GM10266 (cell line): Measurements from ENCODE around the gene WAPL.
"Not testable (repeated sequence)": the region's sequence is repeated elsewhere in the genome, so short reads cannot be mapped to it uniquely, and the experiment has no call there.

ENCODE experiments used
- DNase-seq: peaks from one replicate; pipeline ENCODE4 v3.0.0; 2012; ENCODE audit errors: extremely low spot score
- CTCF ChIP-seq: IDR thresholded peaks from 2 replicates; pipeline ENCODE4 v1.5.1; 2012; ENCODE audit warnings: mild to moderate bottlenecking, low read depth; ENCODE audit not compliant: control insufficient read depth, insufficient read depth; ENCODE audit errors: missing control alignments

WAPL gene

DNA sequence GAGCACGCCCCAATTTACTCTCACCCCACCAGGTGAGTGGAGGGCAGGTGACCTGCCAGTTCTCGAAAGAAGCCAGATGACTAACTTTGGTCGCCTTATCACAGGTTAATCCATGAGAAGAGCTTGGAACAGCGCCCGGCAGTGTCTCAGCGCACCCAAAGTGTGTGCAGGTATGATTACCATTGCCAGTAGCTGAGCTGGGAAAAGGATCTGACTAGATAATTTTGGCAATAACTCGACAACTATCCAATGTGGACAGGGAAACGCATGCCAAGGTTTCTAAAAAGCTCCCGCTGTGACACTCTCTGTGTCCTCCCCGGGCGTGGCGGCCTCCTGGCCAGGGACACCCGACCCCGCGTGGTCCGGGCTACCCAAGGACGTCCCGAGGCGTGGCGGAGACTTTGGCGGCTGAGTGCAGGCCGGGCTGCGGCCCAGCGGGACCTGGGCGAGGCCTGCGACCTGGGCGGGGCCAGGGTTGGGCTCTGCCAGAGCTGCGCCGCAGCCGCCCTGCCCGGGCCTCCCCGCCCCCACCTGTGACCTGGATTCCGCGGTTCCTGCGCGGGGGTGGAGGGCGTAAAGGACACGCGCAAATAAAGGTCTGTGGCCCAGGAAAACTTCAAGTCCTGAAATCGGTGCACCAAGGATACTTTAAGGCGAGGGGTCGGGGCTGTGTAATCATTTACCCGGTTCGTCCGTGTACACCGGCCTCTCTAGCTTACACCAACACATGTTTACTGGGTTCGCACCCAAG, 13.7 kb upstream of the WAPL start:
- no peak for TF ChIP-seq CTCF
- peak; percentile 52 for DNase-seq

DNA sequence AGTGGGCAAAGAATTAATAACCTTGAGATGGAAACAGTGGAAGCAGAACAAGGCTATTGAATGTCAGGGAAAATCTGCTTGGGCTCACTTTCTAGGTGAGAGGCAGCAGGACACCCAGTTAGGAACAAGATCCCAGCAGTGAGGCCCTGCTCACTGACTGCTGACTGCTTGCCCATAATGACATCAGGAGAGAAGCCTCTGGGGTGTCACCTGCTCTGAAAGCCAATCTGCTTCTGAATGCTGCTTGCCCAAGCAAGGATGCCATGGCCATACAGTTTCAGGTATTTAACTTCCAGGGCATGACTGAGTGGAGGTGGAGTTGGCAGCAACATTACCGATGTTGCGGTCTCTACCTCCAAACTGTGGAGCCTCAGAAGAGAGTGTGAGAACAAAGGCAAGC, 11.7 kb upstream of the WAPL start:
- no peak for DNase-seq
- no peak for TF ChIP-seq CTCF

DNA sequence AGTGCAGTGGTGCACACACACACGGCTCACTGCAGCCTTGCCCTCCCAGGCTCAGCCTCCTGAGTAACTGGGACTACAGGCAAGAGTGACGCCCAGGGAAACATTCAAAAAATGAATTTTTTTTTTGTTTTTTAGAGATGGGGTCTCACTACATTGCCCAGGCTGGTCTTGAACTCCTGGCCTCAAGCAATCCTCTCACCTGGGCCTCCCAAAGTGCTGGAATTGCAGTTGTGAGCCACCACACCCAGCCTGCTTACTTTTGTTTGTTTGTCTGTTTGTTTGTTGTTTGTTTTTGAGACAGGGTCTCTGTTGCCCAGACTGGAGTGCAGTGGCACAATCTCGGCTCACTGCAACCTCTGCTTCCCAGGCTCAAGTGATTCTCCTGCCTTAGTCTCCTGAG, 7.1 kb upstream of the WAPL start:
- not testable (repeated sequence) for DNase-seq

- no peak for DNase-seq
- no peak for TF ChIP-seq CTCF
Observed at GRCh38 chr10:86526606-86527005, 5.0 kb upstream of the WAPL start.

GRCh38 chr10:86525713-86526112, 4.1 kb upstream of the WAPL start:
- not testable (repeated sequence) for DNase-seq

DNA sequence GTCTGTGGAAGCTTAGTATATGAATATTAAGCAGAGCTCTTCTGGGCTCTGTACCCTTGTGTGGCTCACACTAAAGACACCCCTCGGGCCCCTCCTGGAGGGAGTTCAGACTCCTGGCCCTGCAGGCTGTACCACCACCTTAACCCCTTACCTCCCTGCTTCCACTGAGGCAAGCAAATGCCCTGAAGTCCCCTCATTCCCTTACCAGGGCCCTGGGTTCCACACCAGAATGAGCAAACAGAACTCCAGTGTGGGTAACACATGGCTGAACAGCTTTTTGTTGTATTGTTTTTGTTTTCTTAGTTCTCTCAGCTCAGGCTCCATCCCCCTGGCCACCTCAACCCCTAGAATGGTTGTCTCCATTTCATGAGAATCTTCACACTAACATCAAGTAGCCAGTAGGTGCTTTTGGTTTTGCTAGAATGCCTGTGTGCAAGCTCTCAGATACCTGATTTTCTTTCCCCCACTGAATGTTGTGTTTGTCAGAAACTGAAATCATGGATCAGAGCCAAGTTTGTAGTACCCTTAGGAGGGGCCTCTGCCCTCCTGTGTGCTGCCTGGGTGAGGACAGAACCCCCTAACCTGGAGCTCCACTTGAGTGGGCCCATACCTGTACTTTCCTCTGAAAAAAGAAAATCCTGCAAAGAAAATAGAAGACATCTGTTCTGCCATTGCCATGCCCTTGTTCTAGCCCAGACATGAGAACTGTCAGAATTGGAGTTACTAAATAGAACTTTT, 2.8 kb upstream of the WAPL start:
- no peak for TF ChIP-seq CTCF
- no peak for DNase-seq

DNA sequence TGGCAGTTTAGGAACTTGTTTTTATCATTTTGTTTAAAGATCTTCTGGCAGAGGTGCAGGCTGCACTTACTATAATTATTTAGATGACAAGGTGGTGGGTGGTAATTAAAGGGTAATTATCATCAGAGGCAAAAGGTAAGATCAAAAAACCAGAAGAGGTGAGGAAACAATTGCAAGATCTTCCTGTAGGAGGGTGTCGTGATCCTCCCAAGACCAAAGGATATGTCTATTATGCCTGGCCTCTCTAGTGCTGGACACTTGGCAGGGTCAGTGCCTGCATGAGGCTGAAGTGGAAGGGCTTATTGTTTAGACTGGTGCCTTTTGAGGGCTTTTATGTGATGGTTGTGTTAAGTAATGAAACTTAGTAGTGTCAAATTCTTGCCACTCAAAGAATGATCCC, 1.8 kb upstream of the WAPL start:
- DNase-seq = no peak
- TF ChIP-seq CTCF = no peak

- peak; percentile 37 for DNase-seq
- TF ChIP-seq CTCF = no peak
Observed at GRCh38 chr10:86522510-86522855, 891 bp upstream of the WAPL start.
